HPDE6-E6E7 (cell line): ENCODE results near the gene NEUROD2.
A peak's percentile ranks its signal among the peaks of the same experiment; 100 is the strongest.

Experiments
- DNase-seq: peaks from one replicate; pipeline ENCODE4 v3.0.0; 2011; ENCODE audit warnings: missing footprints; ENCODE audit errors: extremely low spot score

NEUROD2 gene

DNA sequence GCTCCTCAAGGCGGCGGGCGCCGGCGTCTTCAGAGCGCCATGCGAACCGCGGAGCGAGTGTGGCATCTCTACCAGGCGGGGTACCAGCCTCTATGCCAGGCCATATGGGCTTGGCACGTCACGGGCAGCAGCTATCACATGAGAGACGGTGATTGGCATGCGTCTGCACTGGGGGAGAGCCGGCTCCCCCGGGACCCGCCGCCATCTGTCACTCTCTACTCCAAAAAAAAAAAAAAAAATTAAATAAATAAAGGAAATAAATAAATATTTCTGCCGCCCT lies at the start of gene NEUROD2:
TSS of gene NEUROD2 (minus strand) at position 70 of the 280 bp plus-strand sequence. CDS start 1,321 bp downstream, outside the sequence.
- no peak for DNase-seq

DNA sequence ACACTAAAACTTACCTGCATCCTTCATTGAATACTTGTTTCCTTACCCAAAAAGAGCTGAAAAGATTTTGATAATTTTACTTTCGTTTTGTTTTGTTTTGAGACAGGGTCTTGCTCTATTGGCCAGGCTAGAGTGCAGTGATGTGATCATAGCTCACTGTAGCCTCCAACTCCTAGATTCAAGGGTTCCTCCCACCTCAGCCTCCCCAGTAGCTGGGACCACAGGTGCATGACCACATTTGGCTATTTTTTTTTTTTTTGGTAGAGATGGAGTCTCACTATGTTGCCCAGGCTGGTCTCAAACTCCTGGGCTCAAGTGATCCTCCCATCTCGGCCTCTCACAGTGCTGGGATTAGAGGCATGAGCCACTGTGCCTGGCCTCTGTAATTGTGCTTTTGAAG lies 47.4 kb upstream of the NEUROD2 start:
- DNase-seq: no peak

DNA sequence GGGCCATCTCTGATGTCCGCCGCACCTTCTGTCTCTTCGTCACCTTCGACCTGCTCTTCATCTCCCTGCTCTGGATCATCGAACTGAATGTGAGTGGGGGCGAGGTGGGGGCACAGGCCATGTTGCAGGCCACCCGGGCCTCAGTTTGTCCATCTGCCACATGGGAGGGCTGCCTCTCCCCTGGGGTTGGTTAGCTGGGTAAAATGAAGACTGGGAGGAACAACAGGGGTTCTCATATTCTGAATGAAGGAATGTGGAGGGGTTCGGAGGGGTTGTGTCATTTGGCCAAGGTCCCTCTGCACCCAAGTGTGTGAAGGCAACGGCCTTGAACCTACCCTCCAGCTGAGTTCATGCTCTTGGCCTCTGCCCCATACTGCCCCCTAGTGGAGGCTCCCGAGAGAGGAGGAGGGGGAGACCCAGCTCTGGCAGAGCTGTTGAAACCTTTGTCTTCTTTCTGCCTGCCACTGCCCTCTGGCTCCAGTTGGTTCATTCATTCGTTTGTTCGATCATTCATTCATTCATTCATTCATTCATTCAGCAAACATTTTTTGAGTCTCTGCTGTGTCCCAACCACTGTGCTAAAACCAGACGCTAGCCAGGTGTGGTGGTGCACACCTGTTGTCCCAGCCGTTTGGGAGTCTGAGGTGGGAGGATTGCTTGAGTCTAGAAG lies 46.1 kb upstream of the NEUROD2 start:
- DNase-seq: no peak

DNA sequence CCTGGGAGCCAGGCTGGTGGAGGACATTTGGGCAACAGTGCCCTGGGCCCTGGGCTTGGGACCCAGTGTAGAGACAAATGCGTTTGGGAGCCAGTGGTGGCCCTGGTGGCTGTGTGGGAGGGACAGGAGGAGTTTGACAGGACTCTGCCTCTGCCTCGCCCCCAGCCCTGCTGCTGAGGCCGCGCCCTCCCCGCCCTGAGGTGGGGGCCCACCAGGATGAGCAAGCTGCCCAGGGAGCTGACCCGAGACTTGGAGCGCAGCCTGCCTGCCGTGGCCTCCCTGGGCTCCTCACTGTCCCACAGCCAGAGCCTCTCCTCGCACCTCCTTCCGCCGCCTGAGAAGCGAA lies 45.6 kb upstream of the NEUROD2 start:
- no peak for DNase-seq

DNA sequence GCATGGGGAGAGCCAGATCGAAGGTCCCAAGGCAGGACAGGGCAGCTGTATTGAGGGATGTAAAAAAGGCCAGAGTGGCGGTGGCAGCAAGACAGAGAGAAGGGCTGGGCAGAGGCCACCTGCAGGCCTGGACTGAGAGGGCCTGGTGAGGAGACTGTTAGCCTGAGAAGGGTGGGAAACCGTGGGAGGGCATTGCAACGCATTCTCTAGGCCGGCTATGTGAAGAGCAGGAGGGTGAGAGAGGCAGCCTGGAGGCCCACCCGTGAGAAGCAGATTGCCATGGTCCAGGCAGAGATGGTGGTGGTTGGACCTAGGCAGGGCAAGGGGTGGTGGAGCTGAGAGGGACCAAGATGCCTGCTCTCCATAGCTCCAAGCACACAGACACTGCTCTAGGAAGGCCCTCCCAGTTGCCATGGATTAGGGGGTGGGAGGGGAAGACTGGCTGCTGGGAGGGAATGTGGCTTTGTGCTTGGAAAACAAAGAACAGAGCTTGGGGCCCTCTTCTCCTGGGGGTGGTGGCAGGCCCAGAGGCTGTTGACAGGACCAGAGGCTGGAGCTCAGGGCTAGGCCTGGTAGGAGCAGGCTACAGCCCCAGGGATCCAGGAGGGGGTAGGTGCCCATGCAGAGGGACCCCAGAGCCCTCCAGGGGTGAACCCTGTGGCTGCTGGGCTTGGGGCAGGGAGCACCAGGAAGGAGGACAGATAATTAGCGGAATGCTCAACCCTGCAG lies 45.0 kb upstream of the NEUROD2 start:
- DNase-seq: no peak

DNA sequence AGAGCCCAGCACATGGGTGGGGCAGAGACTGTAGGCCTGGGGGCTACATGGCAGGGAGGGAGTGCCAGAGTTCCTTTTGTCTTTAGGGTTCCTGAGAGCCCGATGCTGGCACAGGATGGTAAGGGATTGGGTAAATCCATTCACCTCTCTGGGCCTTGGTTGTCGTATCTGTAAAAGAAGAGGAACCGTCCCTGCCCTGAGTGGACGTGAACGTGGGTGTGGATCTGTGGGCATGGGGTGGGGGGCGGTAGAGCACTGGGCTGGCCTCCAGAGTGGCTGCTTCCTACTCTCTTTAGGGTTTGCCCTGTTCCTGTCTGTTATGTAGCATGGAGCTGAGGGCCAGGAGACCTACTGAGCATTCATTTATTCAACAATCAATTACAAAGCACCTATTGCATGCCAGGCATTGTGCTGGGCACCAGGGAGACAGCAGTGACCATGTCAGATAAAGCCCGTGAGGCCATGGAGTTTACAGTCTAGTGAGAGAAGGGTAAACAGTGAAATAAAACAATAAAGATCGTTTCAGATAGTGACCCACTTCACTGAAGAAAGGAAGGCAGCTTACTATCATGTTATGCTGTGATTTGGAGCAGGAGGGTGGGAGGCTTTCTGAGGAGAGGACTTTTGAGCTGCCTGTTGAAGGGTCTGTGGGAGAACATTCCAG lies 44.3 kb upstream of the NEUROD2 start:
- DNase-seq: no peak

DNA sequence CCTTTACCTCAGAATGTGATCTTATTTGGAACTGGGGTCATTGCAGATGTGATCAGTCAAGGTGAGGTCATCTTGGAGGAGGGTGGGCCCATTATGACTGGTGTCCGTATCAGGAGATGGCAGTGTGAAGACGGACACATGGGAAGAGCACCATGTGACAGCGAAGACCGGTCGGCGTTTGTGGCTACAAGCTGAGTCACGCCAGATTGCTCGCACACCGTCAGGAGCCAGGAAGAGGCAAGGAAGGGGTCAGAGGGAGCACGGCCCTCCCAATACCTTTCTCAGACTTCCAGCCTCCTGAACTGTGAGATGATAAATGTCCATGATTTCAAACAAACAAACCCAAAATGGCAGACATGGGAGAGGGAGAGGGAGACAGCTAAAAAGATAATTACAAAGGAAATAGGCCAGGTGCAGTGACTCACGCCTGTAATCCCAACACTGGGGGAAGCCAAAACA lies 42.4 kb upstream of the NEUROD2 start:
- no peak for DNase-seq

DNA sequence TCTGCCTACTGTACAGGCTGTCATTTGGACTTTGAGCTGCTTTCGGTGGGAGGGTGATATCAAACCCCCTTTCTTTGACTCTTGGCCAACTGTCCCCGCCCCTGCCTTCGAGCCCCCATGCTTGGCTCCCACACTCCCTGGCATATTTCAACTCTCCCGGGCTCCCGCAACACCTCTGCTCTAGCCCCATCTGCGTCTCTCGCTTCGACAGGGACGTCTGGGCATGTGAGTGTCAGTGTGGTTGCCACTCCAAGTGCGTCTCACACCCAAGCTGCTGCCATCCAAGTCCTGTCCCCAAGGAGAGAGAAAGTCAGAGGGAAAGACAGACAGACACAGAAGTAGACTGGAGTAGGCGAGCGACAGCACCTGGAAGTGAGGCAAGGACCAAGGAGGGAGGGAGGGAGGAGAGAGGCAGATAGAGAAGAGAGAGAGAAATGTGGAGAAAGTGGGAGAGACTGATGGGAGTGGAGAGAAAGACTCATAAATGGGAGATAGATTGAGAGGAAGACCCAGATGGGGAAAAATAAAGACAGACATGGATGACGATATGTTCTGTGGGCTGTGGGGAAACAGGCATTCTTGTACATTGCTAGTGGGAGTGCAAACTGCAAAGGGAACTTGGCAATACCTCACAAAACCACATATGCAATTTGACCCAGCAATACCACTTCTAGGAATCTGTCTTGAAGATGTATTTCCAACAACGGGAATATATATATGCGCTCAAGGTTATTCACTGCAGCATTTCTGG lies 41.1 kb upstream of the NEUROD2 start:
- no peak for DNase-seq

DNA sequence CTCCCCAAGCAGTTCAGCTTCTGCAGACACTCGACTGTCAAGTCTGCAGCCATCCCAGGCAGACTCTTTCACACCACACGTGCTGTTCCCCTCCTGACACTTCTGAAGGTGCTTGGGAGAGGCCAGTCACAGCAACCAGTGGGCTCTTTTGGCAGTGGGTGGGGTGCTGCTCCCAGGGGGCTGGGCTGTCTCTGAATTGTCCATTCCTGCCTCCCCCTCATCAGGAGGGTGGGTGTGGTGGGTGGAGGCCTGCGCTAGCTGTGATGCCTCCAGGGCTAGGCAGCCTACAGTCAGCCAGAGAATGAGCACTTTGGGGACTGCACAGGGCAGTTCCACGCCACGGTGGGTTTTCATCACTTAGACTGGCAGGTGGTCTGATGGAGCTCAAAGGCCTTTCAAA lies 39.5 kb upstream of the NEUROD2 start:
- DNase-seq: no peak

DNA sequence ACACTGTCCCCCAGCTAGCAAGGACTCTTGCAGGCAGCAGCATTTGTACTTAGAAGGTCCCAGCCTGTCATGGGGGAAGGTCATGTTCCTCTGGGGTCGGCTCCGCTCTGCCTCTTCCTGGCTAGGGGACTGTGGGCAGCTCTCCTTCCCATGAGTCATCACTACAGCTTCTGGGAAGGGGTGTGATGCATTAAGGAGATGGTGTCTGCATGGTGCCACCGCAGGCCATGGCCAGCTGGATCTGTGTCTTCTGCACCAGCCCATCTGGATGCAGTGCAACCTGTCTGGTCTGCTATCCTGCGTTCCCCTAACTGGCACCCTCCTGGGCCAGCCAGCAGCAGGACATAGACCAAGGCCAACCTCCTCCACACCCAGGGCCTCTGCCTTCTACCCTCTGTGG lies 35.6 kb upstream of the NEUROD2 start:
- no peak for DNase-seq

DNA sequence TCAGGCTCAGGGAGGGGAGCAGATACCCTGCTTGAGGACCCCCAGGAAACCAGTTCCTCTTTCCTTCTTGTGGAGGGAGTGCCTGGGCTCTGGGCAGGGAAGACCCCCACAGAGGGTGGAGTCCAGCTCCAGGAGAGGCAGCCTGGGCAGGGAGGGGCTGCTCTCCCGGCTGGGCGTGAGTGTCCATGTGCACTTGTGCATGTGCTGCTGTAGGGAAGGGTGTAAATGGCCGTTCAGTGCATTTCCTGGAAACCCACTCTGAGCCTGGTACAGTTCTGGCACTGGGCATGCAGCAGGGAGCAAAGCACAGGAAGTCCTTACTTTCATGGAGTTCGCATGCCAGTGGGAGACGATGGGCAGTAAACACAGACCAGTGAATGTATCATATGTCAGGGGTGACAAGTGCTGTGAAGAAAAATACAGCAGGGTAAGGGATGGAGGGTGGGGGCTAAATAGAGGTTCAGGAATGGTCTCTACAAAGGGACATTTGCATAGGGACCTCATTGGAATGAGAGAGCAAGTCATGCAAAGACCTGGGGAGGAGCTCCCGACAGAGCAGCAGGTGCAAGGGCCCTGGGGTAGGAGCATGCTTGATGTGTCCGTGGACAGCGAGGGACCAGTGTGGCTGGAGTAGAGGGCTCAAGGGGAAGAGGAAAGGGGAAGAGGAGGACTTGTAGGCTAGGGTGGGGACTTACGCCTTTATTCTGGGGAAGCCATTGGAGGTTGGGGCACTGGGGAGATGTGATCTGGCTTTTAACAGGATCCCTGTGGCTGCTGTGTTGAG lies 34.8 kb upstream of the NEUROD2 start:
- no peak for DNase-seq

DNA sequence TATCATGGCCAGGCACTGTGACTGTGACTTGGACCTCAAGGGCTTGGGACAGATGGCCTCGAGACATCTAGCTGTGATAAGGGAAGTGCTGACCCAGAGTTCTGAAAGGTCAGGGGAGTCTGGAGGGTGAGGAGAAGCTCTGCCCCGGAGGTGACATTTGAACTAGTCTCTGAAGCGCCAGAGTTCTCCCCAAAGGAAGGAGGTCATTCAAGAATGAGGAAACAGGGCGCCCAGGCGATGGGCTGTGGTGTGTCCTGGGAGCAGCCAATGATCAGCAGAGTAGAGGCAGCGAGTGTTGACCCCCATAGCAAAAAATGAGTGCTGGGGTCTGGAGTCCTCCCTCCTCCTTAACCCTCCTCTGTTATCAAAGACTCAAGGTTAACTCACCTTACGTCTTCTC lies 34.2 kb upstream of the NEUROD2 start:
- DNase-seq: no peak

DNA sequence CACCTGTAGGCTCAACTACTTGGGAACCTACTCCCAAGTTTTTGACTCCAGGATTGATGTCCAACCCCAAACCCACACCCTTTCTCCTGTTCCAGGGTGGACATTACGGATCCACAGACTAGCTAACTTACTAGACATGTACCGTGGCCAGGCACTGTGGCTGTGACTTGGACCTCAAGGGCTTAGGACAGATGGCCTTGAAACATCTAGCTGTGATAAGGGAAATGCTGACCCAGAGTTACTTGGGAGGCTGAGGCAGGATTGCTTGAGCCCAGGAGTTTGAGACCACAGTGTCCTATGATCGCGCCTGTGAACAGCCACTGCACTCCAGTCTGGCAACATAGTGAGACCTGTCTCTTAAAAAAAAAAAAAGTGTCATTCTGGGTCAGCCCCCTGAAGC lies 33.4 kb upstream of the NEUROD2 start:
- DNase-seq: no peak

DNA sequence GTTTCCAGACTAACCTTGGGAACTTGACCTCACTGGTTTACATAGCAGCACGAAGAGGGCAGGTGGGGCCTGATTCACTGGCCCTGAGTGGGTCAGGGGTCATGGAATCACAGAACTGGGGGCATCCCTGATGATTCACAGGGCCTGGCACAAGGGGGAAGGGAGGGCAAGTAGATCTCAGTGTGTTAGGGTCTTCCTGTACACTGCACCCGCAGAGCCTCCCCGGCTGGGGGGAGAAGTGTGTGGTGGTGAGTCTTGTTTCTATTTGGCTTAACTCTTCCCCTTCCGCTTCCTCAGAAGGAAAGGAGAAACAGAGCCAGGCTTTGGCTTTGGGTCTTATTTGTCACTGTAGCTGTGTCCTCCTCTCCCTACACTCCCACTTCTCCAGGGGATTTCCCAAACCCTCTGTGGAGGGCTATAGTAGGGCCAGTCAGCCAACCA lies 32.9 kb upstream of the NEUROD2 start:
- no peak for DNase-seq

DNA sequence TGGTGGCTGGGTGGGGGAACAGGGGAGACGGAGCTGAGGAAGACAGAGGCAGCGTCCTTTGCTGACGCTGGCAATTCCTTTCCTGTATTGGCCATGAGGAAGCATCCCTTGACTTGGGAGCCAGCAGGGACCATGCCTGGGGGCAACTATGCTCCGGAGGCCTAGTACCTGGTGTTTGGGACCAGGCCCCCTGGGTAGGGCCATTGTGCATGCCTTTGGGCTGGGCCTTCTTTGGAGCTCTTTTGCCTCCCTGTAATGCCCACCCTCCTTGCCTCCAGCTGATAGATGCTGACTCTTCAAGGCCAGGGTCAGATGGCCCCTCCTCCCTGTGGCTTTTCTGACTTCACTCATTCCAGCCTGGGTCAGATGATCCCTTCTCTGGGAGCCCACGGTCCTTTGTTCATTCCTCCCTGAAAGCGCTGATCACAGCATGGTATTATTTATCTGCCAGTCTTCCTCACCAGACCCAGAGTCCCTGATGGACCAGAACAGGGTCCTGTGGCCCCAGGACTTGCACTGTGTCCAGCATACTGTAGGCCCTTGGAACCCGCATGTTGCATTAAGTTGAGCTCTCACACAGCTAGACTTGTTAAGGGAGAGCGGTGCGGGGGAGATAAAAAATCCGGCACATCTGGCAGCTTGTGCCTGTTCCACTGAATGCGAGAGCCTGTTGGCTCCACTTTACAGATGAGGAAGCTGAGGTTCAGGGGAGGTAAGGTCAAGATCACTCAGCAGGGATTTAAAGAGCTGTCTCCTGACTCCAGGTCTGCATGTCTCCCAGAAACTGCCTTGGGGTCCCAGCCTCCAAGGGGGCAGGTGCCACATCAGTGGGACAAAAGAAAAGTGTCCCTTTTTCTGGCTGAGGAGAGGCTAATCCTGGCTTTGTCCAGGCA lies 32.1 kb upstream of the NEUROD2 start:
- DNase-seq: no peak

DNA sequence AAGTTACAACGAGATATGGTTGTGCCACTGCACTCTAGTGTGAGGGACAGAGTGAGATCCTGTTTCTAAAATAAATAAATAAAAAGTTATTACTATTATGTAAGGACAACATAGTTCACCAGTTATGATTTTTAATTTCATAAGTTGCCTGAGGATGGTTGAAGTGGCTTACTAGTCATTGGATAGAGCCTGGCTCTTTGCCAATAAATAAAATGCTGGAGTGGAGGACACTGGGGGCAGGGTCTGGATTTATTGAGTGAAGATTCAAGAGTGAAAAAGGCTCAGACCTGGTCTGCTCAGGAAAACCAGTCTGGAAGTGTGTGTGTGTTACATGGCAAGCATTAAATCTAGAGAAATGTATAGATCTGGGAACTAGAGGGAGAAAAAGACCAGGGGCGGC lies 31.3 kb upstream of the NEUROD2 start:
- DNase-seq: no peak

DNA sequence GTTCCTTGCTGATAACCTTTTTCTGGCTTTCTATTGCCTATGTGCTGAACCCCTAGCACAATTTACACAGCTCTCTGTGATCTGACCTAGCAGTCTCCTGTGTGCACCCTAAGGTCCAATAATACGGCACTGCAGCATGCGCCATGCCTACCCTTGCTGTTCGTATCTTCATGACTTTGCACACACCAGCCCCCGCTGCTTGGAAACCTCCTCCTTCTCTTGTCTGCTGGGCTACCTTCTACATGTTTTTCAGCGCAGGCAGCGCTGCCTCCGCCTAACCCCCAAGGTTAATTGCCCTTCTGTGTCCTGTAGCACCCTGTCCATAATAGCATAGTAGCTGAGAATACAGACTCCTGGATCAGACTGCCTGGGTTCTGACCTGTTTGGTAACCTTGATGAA lies 30.6 kb upstream of the NEUROD2 start:
- no peak for DNase-seq

DNA sequence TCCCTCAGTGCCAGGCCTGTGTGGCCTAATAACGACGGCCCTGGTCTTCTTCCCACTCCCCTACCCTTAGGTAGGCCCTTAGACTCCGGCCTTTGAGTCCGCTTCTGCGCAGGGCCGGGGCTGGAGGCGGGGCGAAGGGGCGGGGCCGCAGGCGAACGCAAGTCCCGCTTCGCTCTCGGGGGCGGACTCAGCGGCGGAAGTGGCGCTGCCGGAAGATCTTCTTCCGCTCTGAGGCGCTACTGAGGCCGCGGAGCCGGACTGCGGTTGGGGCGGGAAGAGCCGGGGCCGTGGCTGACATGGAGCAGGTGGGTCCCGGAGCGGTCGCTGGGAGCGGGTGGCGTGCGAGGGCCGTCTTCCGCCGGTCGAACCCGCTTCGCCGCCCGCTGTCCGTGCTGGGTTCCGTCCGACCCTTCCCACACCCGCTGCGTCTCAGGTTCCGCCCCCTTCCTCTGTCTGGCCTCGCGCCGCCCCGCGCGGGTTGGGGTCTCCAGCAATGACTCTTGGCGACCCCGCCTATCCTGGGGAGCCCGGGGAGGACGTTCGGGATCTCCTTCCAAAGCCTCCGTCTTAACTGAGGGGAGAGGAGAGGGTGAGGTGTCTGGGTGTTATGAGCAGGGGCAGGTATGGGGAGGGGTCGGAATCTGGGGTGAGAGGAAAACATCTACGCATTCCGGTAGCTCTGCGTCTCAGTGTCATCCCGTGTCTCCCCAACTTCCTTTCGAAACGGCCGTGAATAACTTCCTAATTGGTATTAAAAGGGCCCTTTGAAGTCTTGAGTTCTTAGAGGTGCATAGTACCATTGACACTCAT lies 29.4 kb upstream of the NEUROD2 start, which contains the start of gene STARD3:
TSS of gene STARD3 (plus strand) at position 218 of the 810 bp plus-strand sequence. CDS start 16,388 bp downstream, outside the sequence.
- peak; percentile 87 for DNase-seq

DNA sequence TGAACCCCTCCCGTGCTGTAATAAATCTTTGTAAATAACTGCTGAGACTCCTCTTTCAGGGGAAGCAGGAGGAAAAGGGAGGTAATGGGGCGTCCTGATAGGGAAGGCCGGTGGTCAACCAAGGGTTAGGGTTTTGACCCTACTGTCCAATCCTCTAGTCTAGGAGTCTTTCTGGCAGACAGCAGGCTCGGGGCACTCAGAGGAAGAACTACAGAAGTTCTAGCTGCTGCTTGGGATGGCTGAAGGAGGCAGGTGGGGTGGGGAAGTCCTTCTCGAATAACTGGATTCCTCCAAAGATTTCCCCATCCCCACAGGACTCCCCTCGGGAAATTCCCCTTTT lies 28.8 kb upstream of the NEUROD2 start:
- DNase-seq: no peak
